GM12892 (cell line): ENCODE results near the gene CYS1.

Source experiments
- POLR2A ChIP-seq: IDR thresholded peaks from 2 replicates; pipeline ENCODE4 v1.6.1; 2011; ENCODE audit warnings: low read depth, low read length, control low read depth
- POLR2AphosphoS5 ChIP-seq: IDR thresholded peaks from 2 replicates; pipeline ENCODE4 v1.6.1; 2011; ENCODE audit warnings: low read depth, low read length, control low read depth

DNA sequence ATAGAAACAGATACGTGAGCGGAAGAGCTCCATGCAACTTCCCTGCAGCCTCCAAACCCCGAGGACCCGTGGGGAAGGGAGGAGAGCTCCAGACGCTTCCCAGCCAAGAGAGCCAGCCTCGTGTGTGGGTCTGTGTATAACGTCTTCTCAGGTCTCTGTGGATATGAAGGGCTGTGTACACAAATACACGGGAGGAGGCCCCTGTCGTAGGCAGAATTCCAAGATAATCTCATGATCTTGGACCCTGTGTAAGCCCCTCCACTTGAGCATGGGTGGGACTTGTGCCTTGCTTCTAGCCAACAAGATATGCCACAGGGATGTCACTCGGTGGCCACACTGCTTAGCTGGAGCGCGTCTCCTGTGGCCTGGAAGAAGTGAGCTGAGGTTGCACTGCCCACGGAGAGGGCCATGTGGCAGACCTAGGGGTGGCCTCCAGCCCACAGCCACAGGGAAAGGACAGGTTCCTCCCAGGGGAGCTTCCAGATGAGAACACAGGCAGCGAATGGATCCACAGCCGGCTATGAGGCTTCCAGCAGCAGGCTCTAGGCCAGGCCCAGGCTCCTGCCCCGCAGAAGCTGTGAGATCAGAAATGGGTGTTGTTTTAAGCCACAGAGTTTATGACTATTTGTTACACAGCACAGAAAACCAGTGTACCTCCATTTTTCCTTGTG, 52.4 kb downstream of the CYS1 start:
- TF ChIP-seq POLR2AphosphoS5 (no peak), POLR2A (no peak)
